Uterus (tissue), 2 donors: ENCODE measurements around the gene SPECC1.

Source experiments
- CTCF ChIP-seq, 4 experiments: fragments of 200-600 bp in 2 of 4; fragments of 450-650 bp in 2 of 4; sonication (generic) in 2 of 4; IDR thresholded peaks; one replicate each; pipeline ENCODE4 v1.5.1; 2016 to 2019; ENCODE audit warnings: antibody characterized with exemption in 4 of 4, mild to moderate bottlenecking in 2 of 4, moderate library complexity in 1 of 4
- POLR2A ChIP-seq, 2 donors: fragments of 450-650 bp; IDR thresholded peaks; one replicate each; pipeline ENCODE4 v1.6.1; 2016; ENCODE audit warnings: antibody characterized with exemption in 2 of 2, mild to moderate bottlenecking in 1 of 2, moderate library complexity in 1 of 2

- TF ChIP-seq CTCF (IDR thresholded peaks at IDR 0.05) (no peak), POLR2A (IDR thresholded peaks at IDR 0.05) (no peak)
Measured at GRCh38 chr17:20096430-20096829, 87.3 kb downstream of the SPECC1 start.
